PC-9 (cell line): ENCODE data around the gene LOXL4. TPM values are rescaled to one million over a fixed set of nuclear protein-coding genes. Genes with fewer than 3 reads are reported as not detected.

ENCODE experiments used
- BruUV-seq: library from RNA; stranded (reverse); fragments of 400-500 nt; replicated peaks from 2 replicates; lab custom pipeline; 2021; lab: Mats Ljungman, UMichigan
- CTCF ChIA-PET: fragments of 300-600 bp; sonication (Branson Sonifier 250); formaldehyde crosslinking; loops from one replicate; lab custom pipeline; 2022; ENCODE audit warnings: antibody characterized with exemption; lab: Charles Lee
- POLR2A ChIA-PET: fragments of 300-600 bp; sonication (Branson Sonifier 250); formaldehyde crosslinking; loops from one replicate; lab custom pipeline; 2022; ENCODE audit warnings: antibody characterized with exemption; ENCODE audit not compliant: unreplicated experiment; lab: Charles Lee
- DNase-seq, 2 experiments: peaks; one replicate each; pipeline versions ENCODE4 v3.0.0 to v3.0.0-alpha.2; 2015 to 2022; ENCODE audit warnings: mixed read lengths in 1 of 2
- H2AFZ ChIP-seq: fragments of 200-600 bp; sonication (generic); 2 replicates; pipeline ENCODE4 v1.8.1; 2017; ENCODE audit warnings: antibody characterized with exemption
- H3F3A ChIP-seq: fragments of 200-600 bp; sonication (generic); 2 replicates; pipeline ENCODE4 v1.8.1; 2017; ENCODE audit warnings: antibody characterized with exemption, mild to moderate bottlenecking, low read depth; ENCODE audit not compliant: insufficient read depth
- H3K27ac ChIP-seq: fragments of 200-600 bp; sonication (generic); 2 replicates; pipeline ENCODE4 v1.6.1; 2016; ENCODE audit warnings: mixed run types
- H3K27me3 ChIP-seq: fragments of 200-600 bp; sonication (generic); 2 replicates; pipeline ENCODE4 v1.6.1; 2016; ENCODE audit warnings: low read depth, mixed run types; ENCODE audit not compliant: insufficient read depth
- H3K36me3 ChIP-seq: fragments of 200-600 bp; sonication (generic); 2 replicates; pipeline ENCODE4 v1.6.1; 2016; ENCODE audit warnings: low read depth, mixed run types
- H3K4me1 ChIP-seq: fragments of 200-600 bp; sonication (generic); replicated peaks from 2 replicates; pipeline ENCODE4 v1.6.1; 2016; ENCODE audit warnings: mixed run types; ENCODE audit not compliant: insufficient read depth
- H3K4me2 ChIP-seq: fragments of 200-600 bp; sonication (generic); 2 replicates; pipeline ENCODE4 v1.6.1; 2017; ENCODE audit warnings: mixed run types
- H3K4me3 ChIP-seq: fragments of 200-600 bp; sonication (generic); 2 replicates; pipeline ENCODE4 v1.6.1; 2016; ENCODE audit warnings: mixed run types
- H3K79me2 ChIP-seq: fragments of 200-600 bp; sonication (generic); 2 replicates; pipeline ENCODE4 v1.6.1; 2017; ENCODE audit warnings: low read depth, mixed run types
- H3K9me2 ChIP-seq: fragments of 200-600 bp; sonication (generic); 2 replicates; pipeline ENCODE4 v1.8.1; 2017; ENCODE audit warnings: mild to moderate bottlenecking; ENCODE audit not compliant: insufficient read depth
- H3K9me3 ChIP-seq: fragments of 200-600 bp; sonication (generic); 2 replicates; pipeline ENCODE4 v1.8.1; 2016; ENCODE audit warnings: low read depth; ENCODE audit not compliant: insufficient read depth
- H4K20me1 ChIP-seq: fragments of 200-600 bp; sonication (generic); 2 replicates; pipeline ENCODE4 v1.8.1; 2017; ENCODE audit not compliant: insufficient read depth
- CTCF ChIP-seq: fragments of 200-600 bp; sonication (generic); conservative IDR thresholded peaks from 2 replicates; pipeline ENCODE4 v1.6.1; 2017; ENCODE audit warnings: mixed run types, antibody characterized with exemption, mild to moderate bottlenecking, moderate library complexity
- EZH2 ChIP-seq: fragments of 200-600 bp; sonication (generic); IDR thresholded peaks from 2 replicates; pipeline ENCODE4 v1.8.0; 2017; ENCODE audit warnings: antibody characterized with exemption, low read depth
- intact Hi-C: fragments of 100-400 bp; cut with micrococcal nuclease; formaldehyde crosslinking; loops from one replicate; pipeline ENCODE4 v1.10.0; 2022; ENCODE audit not compliant: unreplicated experiment
- total RNA-seq: library from RNA; stranded (reverse); gene quantifications from 2 replicates; pipeline ENCODE4 v1.2.3, GENCODE V29; 2021

LOXL4 gene
- total RNA-seq, 1 experiment from 2014 or later, result 3.5 TPM

- no TSS peak for BruUV-seq
- intact Hi-C loops, result no loop called here
- Histone ChIP-seq H4K20me1 (no peaks in the 10 kb centered on the region), H3K4me2 (peak overlapping the region; percentile 63), H3K36me3 (no peaks in the 10 kb centered on the region), H3K4me3 (no peak overlapping the region; the same call in 1 of the 2 replicates), H3K9me3 (no peaks in the 10 kb centered on the region), H3K9me2 (no peaks in the 10 kb centered on the region), H3K27me3 (no peaks in the 10 kb centered on the region), H3K27ac (peak overlapping the region; percentile 55), H2AFZ (peak overlapping the region; percentile 27; the same call in 1 of the 2 replicates), H3K4me1 (peaks cover 58% of the 10 kb centered on the region), H3K79me2 (no peaks in the 10 kb centered on the region), H3F3A (peaks cover 22% of the 10 kb centered on the region)
- DNase-seq, result peak; percentile 39 to 79
- ChIA-PET POLR2A (interaction anchor here (0.6 kb wide), 1 partner anchor 27 kb away, joined by 5 read pairs; no protein-coding TSS in a partner anchor), CTCF (interaction anchor here (0.6 kb wide), 1 partner anchor 33 kb away, joined by 3 read pairs; no protein-coding TSS in a partner anchor)
- TF ChIP-seq CTCF, result no peak
These were observed 27.9 kb upstream of the LOXL4 start for GRCh38 chr10:98295907-98296306.

- no peaks in the 10 kb centered on the region for H3K9me2 ChIP-seq
- H3K36me3 ChIP-seq, result no peaks in the 10 kb centered on the region
- peaks cover 58% of the 10 kb centered on the region for H3K4me1 ChIP-seq
- no peaks in the 10 kb centered on the region for H3K9me3 ChIP-seq
- intact Hi-C loops, result no loop called here
- no peaks in the 10 kb centered on the region for H3K79me2 ChIP-seq
- peaks cover 22% of the 10 kb centered on the region for H3F3A ChIP-seq
- H3K27ac ChIP-seq, result peak overlapping the region; percentile 55
- CTCF ChIA-PET, result no interaction called here
- H2AFZ ChIP-seq, result no peak overlapping the region
- BruUV-seq, result no TSS peak
- POLR2A ChIA-PET, result interaction anchor here (0.6 kb wide), 1 partner anchor 28 kb away, joined by 5 read pairs; no protein-coding TSS in a partner anchor
- peak overlapping the region; percentile 63 for H3K4me2 ChIP-seq
- no peak overlapping the region; the same call in 1 of the 2 replicates for H3K4me3 ChIP-seq
- H4K20me1 ChIP-seq, result no peaks in the 10 kb centered on the region
- TF ChIP-seq CTCF (no peak), EZH2 (no peak)
- no peaks in the 10 kb centered on the region for H3K27me3 ChIP-seq
- no peak for DNase-seq
These were observed 27.4 kb upstream of the LOXL4 start for GRCh38 chr10:98295401-98295811.

- no TSS peak for BruUV-seq
These were observed 26.3 kb upstream of the LOXL4 start for GRCh38 chr10:98294270-98294627.

More at GRCh38 chr10:98294270-98294627, 26.3 kb upstream of the LOXL4 start:
- no peak overlapping the region for H3K4me3 ChIP-seq
- no peaks in the 10 kb centered on the region for H4K20me1 ChIP-seq
- CTCF ChIA-PET, result interaction anchor here (0.7 kb wide), 1 partner anchor 45 kb away, joined by 3 read pairs; no protein-coding TSS in a partner anchor
- no peaks in the 10 kb centered on the region for H3K27me3 ChIP-seq
- H3K27ac ChIP-seq, result peak overlapping the region; percentile 86
- peak overlapping the region; percentile 68 for H3K4me2 ChIP-seq
- no peaks in the 10 kb centered on the region for H3K9me3 ChIP-seq
- no peaks in the 10 kb centered on the region for H3K36me3 ChIP-seq
- intact Hi-C loops, result no loop called here
- no peak overlapping the region for H2AFZ ChIP-seq
- peaks cover 22% of the 10 kb centered on the region for H3F3A ChIP-seq
- TF ChIP-seq CTCF (no peak), EZH2 (no peak)
- H3K79me2 ChIP-seq, result no peaks in the 10 kb centered on the region
- no peak for DNase-seq
- POLR2A ChIA-PET, result interaction anchor here (0.7 kb wide), 2 partner anchors 26 to 167 kb away, joined by 6 read pairs; partner anchors contain the start of gene LOXL4
- H3K4me1 ChIP-seq, result peaks cover 58% of the 10 kb centered on the region
- H3K9me2 ChIP-seq, result no peaks in the 10 kb centered on the region
